Trophoblast cell (in vitro differentiated cells and primary cell): ENCODE measurements around the gene NPEPL1.

Experiments
- DNase-seq, 2 donors: peaks; one replicate each; pipeline ENCODE4 v3.0.0-alpha.2; 2016
- H2AFZ ChIP-seq: 2 replicates; pipeline ENCODE4 v1.6.1; 2013; ENCODE audit warnings: low read length, moderate library complexity, mild to moderate bottlenecking; ENCODE audit not compliant: insufficient read depth, poor library complexity
- H2AK5ac ChIP-seq: 2 replicates; pipeline ENCODE4 v1.6.1; 2013; ENCODE audit warnings: mild to moderate bottlenecking, low read length
- H2BK120ac ChIP-seq: 2 replicates; pipeline ENCODE4 v1.6.1; 2013; ENCODE audit warnings: low read length, mild to moderate bottlenecking, moderate library complexity; ENCODE audit not compliant: insufficient read depth, poor library complexity
- H2BK12ac ChIP-seq: 2 replicates; pipeline ENCODE4 v1.6.1; 2013; ENCODE audit warnings: mild to moderate bottlenecking, low read length, moderate library complexity
- H2BK5ac ChIP-seq: 2 replicates; pipeline ENCODE4 v1.6.1; 2013; ENCODE audit warnings: low read length, low read depth, moderate library complexity, mild to moderate bottlenecking; ENCODE audit not compliant: poor library complexity
- H3K14ac ChIP-seq: 2 replicates; pipeline ENCODE4 v1.6.1; 2013; ENCODE audit warnings: mild to moderate bottlenecking, low read length
- H3K18ac ChIP-seq: 2 replicates; pipeline ENCODE4 v1.6.1; 2013; ENCODE audit warnings: mild to moderate bottlenecking, low read length
- H3K23ac ChIP-seq: 2 replicates; pipeline ENCODE4 v1.6.1; 2013; ENCODE audit warnings: low read length
- H3K27ac ChIP-seq: 2 replicates; pipeline ENCODE4 v1.5.1; 2013; ENCODE audit warnings: low read depth, mild to moderate bottlenecking, inconsistent platforms, low read length, moderate library complexity
- H3K27me3 ChIP-seq: 2 replicates; pipeline ENCODE4 v1.6.1; 2013; ENCODE audit warnings: inconsistent platforms, mild to moderate bottlenecking, low read length, moderate library complexity; ENCODE audit not compliant: insufficient read depth
- H3K36me3 ChIP-seq, 2 experiments: 1 replicate in 1 of 2; 2 replicates in 1 of 2; pipeline ENCODE4 v1.6.1; 2013; ENCODE audit warnings: low read length in 2 of 2, mild to moderate bottlenecking in 2 of 2, moderate library complexity in 1 of 2; ENCODE audit not compliant: insufficient read depth in 2 of 2, control insufficient read depth in 1 of 2
- H3K4ac ChIP-seq: 2 replicates; pipeline ENCODE4 v1.6.1; 2013; ENCODE audit warnings: low read depth, mild to moderate bottlenecking, low read length, moderate library complexity
- H3K4me1 ChIP-seq, 2 experiments: 1 replicate in 1 of 2; 2 replicates in 1 of 2; pipeline ENCODE4 v1.6.1; 2013; ENCODE audit warnings: low read length in 2 of 2, mild to moderate bottlenecking in 2 of 2, moderate library complexity in 1 of 2; ENCODE audit not compliant: insufficient read depth in 2 of 2, control insufficient read depth in 1 of 2
- H3K4me2 ChIP-seq: 2 replicates; pipeline ENCODE4 v1.6.1; 2013; ENCODE audit warnings: inconsistent platforms, mild to moderate bottlenecking, low read length, moderate library complexity
- H3K4me3 ChIP-seq: 2 replicates; pipeline ENCODE4 v1.5.1; 2013; ENCODE audit warnings: mild to moderate bottlenecking, low read depth, low read length, inconsistent platforms
- H3K79me1 ChIP-seq: one replicate; pipeline ENCODE4 v1.6.1; 2013; ENCODE audit warnings: low read length
- H3K79me2 ChIP-seq: 2 replicates; pipeline ENCODE4 v1.6.1; 2013; ENCODE audit warnings: low read length, mild to moderate bottlenecking; ENCODE audit not compliant: control insufficient read depth, insufficient read depth, poor library complexity
- H3K9ac ChIP-seq: 2 replicates; pipeline ENCODE4 v1.6.1; 2013; ENCODE audit warnings: mild to moderate bottlenecking, low read length
- H3K9me3 ChIP-seq: 2 replicates; pipeline ENCODE4 v1.6.1; 2013; ENCODE audit warnings: low read depth, mild to moderate bottlenecking, control low read depth, inconsistent platforms, low read length; ENCODE audit not compliant: insufficient read depth
- H4K12ac ChIP-seq: 2 replicates; pipeline ENCODE4 v1.6.1; 2013; ENCODE audit warnings: low read depth, mild to moderate bottlenecking, low read length, moderate library complexity
- H4K8ac ChIP-seq: 2 replicates; pipeline ENCODE4 v1.6.1; 2013; ENCODE audit warnings: low read depth, mild to moderate bottlenecking, low read length, moderate library complexity
- H4K91ac ChIP-seq: one replicate; pipeline ENCODE4 v1.6.1; 2013; ENCODE audit warnings: low read depth, mild to moderate bottlenecking, low read length, moderate library complexity
- WGBS: extraction: QIAGEN DNeasy Blood & Tissue Kit; methylation state at CpG from one replicate; pipeline ENCODE4 v1.1.7; 2013; ENCODE audit warnings: missing lambda C conversion rate; ENCODE audit not compliant: insufficient read length, insufficient coverage; ENCODE audit errors: extremely low coverage; 5-methylcytosine and 5-hydroxymethylcytosine counted together

NPEPL1 gene

GRCh38 chr20:58694241-58695083 is 1.9 kb downstream of the NPEPL1 start:
- no peak overlapping the region for H2BK12ac ChIP-seq
- no peak overlapping the region for H4K91ac ChIP-seq
- no peak overlapping the region for H3K27ac ChIP-seq
- H3K79me1 ChIP-seq: peaks cover 9% of the 10 kb centered on the region
- peak overlapping the region; percentile 55 for H3K23ac ChIP-seq
- no CpG with 5 or more reads among the region's 33 CpGs for WGBS
- peaks cover 23 to 28% of the 10 kb centered on the region in 2 experiments for H3K36me3 ChIP-seq
- no peak overlapping the region for H3K9ac ChIP-seq
- H2AFZ ChIP-seq: no peak overlapping the region
- peaks cover 2% of the 10 kb centered on the region for H3K79me2 ChIP-seq
- no peak overlapping the region for H3K14ac ChIP-seq
- H2BK120ac ChIP-seq: no peak overlapping the region
- H3K4me1 ChIP-seq: peaks cover 9 to 12% of the 10 kb centered on the region in 2 experiments
- H3K18ac ChIP-seq: no peak overlapping the region
- H4K12ac ChIP-seq: no peak overlapping the region
- H3K27me3 ChIP-seq: no peaks in the 10 kb centered on the region
- peaks cover 5% of the 10 kb centered on the region for H3K9me3 ChIP-seq
- no peak overlapping the region for H4K8ac ChIP-seq
- no peak overlapping the region for H3K4ac ChIP-seq
- no peak overlapping the region for H2BK5ac ChIP-seq
- H3K4me2 ChIP-seq: no peak overlapping the region
- DNase-seq: no peak
- H2AK5ac ChIP-seq: no peak overlapping the region
- H3K4me3 ChIP-seq: peak overlapping the region; percentile 51

DNA sequence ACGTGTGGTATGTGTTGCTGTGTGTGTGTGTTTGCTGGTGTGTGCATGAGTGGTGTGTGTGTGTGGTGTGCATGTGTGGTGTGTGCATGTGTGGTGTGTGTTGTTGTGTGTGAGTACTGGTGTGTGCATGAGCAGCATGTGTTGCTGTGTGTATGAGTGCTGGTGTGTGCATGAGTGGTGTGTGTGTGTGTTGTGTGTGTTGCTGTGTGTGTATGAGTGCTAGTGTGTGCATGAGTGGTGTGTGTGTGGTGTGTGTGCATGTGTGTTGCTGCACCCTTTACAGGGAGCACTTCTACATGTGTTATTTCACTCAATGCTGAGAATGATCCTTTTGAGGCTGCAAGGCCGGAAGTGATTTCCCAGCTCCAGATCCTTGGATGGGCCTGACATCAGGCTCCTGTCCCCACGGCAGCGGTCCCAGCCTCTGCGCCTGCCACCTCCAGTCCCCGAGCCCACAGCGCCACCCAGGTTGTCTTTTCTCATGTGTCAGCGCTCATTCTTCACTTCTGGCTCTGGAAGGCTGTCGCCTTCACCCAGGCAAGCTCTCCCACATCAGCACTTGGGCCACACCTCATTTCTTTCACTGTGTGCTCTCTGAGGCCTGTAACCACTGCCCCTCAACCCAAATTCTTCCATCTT is 2.6 kb downstream of the NPEPL1 start:
- H3K36me3 ChIP-seq: peaks cover 23 to 32% of the 10 kb centered on the region in 2 experiments

GRCh38 chr20:58695895-58696375 is 3.3 kb downstream of the NPEPL1 start:
- Histone ChIP-seq H4K91ac (no peak overlapping the region), H2AFZ (no peak overlapping the region), H3K36me3 (peaks cover 25 to 36% of the 10 kb centered on the region in 2 experiments), H3K27me3 (no peaks in the 10 kb centered on the region), H3K18ac (no peak overlapping the region), H3K14ac (no peak overlapping the region), H2BK120ac (no peak overlapping the region), H3K4me2 (no peak overlapping the region), H3K27ac (no peak overlapping the region), H3K9ac (no peak overlapping the region), H3K79me2 (peaks cover 2% of the 10 kb centered on the region), H4K12ac (no peak overlapping the region), H3K79me1 (peaks cover 9% of the 10 kb centered on the region), H3K4ac (no peak overlapping the region), H3K9me3 (peaks cover 5% of the 10 kb centered on the region), H2BK5ac (no peak overlapping the region), H2AK5ac (no peak overlapping the region), H3K4me1 (peaks cover 9 to 12% of the 10 kb centered on the region in 2 experiments), H2BK12ac (no peak overlapping the region), H3K23ac (no peak overlapping the region), H4K8ac (no peak overlapping the region), H3K4me3 (no peak overlapping the region)
- no peak for DNase-seq
- WGBS: no CpG with 5 or more reads among the region's 10 CpGs

More for the DNA sequence above, 2.6 kb downstream of the NPEPL1 start:
- Histone ChIP-seq H4K91ac (no peak overlapping the region), H3K79me2 (peaks cover 2% of the 10 kb centered on the region), H3K23ac (peak overlapping the region; percentile 55), H3K79me1 (peaks cover 9% of the 10 kb centered on the region), H3K9ac (no peak overlapping the region), H4K8ac (no peak overlapping the region), H2AK5ac (no peak overlapping the region), H3K4me1 (peaks cover 9 to 12% of the 10 kb centered on the region in 2 experiments), H4K12ac (no peak overlapping the region), H3K9me3 (peaks cover 5% of the 10 kb centered on the region), H2BK120ac (no peak overlapping the region), H3K27me3 (no peaks in the 10 kb centered on the region), H3K14ac (no peak overlapping the region), H2BK12ac (no peak overlapping the region), H3K4ac (no peak overlapping the region), H3K4me2 (no peak overlapping the region), H3K4me3 (peak overlapping the region; percentile 51), H3K27ac (no peak overlapping the region), H2AFZ (no peak overlapping the region), H2BK5ac (no peak overlapping the region), H3K18ac (no peak overlapping the region)
- no peak for DNase-seq
- no CpG with 5 or more reads among the region's 9 CpGs for WGBS

DNA sequence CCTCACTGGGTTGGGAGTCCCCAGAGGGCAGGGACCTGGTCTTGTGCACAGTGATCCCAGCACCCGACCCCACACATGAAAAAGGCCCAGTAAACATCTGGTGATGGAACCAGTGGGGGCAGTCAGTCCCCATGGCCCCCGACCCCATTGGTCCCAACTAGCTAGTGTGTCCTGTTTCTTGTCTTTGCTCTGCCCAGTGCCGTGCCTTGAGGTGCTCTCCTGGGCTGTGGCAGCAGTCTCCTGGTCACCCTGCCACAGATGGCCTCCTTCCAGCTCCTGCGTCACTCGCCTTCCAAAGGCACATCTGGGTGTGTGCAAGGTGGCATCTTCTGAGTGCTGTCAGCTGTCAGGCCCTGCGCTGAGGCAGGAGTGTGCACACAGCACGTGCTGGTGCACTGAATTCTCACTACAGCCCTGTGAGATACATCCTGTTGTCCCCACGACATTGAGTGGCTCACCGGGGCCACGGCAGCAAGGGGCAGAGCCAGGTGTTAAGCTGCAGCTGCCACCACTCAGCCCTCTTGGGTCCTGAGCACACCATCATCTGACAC is 3.9 kb downstream of the NPEPL1 start:
- H3K79me2 ChIP-seq: peaks cover 2% of the 10 kb centered on the region
- H3K9me3 ChIP-seq: peaks cover 5% of the 10 kb centered on the region
- no peak overlapping the region for H3K27ac ChIP-seq
- H3K4me3 ChIP-seq: no peak overlapping the region
- no peak overlapping the region for H4K91ac ChIP-seq
- peaks cover 9% of the 10 kb centered on the region for H3K79me1 ChIP-seq
- no peak overlapping the region for H3K14ac ChIP-seq
- DNase-seq: no peak
- H4K12ac ChIP-seq: no peak overlapping the region
- no peak overlapping the region for H3K9ac ChIP-seq
- WGBS: no CpG with 5 or more reads among the region's 10 CpGs
- no peak overlapping the region for H2AK5ac ChIP-seq
- H2AFZ ChIP-seq: no peak overlapping the region
- H3K23ac ChIP-seq: no peak overlapping the region
- H3K27me3 ChIP-seq: no peaks in the 10 kb centered on the region
- no peak overlapping the region for H2BK12ac ChIP-seq
- no peak overlapping the region for H2BK5ac ChIP-seq
- H3K4ac ChIP-seq: no peak overlapping the region
- H2BK120ac ChIP-seq: no peak overlapping the region
- no peak overlapping the region for H4K8ac ChIP-seq
- H3K4me1 ChIP-seq: peaks cover 9 to 12% of the 10 kb centered on the region in 2 experiments
- peaks cover 26 to 38% of the 10 kb centered on the region in 2 experiments for H3K36me3 ChIP-seq
- no peak overlapping the region for H3K18ac ChIP-seq
- H3K4me2 ChIP-seq: no peak overlapping the region
